HG03097 (cell line): ENCODE results near the gene CLCNKA.

Experiments used
- ATAC-seq: cut with Tn5 transposase; IDR thresholded peaks from one replicate; pipeline ENCODE4 v1.9.1; 2021; ENCODE audit not compliant: unreplicated experiment, low FRiP score

The CLCNKA gene

DNA sequence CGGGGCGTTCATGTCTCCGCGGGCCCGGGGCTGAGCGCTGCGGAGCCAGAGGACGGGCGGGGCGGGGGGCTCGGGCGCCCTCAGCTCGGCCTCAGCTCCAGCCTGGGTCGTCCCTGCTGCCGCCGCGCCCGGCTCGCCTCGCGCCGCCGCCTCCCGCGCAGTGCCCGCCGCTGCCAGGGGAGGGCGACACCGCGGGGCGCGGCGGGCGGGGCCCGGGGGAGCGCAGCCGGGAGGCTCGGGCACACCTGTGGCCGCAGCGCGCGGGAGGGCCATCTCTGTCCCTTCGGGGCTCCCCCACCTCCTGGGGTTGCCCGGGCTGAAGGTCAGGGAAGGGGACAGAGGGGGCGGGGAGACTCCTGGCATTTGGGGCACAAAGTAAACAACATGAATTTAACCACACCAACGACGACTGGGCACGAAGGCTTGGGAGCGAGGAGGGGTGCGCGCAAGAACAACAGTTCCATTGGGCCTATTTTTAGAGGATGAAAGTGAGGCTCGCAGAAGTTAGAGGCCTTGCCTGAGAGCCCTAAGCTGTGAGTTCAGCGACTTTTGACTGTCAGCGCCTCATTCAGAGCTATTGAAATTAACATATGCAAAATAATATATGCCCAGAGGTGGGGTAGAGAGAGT is 51.8 kb downstream of the CLCNKA start, which contains the start of gene FAM131C:
TSS of gene FAM131C (minus strand) at position 162 of the 630 bp plus-strand sequence. CDS start 209 bp downstream, outside the sequence.
- no peak for ATAC-seq

DNA sequence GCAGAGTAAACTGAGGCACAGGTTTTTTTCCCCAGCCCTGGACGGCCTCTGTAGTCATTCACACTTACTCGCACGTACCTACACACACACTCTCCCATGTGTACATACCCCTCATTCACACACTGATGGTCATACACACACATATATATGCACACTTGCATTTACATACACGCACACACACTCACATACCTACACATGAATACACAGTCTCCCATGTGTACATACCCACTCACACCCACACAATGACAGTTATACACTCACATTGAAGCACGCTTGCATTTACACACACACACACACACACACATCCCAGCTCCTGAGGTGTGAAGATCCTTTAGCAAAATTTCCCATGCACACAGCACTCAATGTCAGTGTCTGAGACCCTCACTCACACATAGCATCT is 52.4 kb downstream of the CLCNKA start:
- ATAC-seq = no peak

DNA sequence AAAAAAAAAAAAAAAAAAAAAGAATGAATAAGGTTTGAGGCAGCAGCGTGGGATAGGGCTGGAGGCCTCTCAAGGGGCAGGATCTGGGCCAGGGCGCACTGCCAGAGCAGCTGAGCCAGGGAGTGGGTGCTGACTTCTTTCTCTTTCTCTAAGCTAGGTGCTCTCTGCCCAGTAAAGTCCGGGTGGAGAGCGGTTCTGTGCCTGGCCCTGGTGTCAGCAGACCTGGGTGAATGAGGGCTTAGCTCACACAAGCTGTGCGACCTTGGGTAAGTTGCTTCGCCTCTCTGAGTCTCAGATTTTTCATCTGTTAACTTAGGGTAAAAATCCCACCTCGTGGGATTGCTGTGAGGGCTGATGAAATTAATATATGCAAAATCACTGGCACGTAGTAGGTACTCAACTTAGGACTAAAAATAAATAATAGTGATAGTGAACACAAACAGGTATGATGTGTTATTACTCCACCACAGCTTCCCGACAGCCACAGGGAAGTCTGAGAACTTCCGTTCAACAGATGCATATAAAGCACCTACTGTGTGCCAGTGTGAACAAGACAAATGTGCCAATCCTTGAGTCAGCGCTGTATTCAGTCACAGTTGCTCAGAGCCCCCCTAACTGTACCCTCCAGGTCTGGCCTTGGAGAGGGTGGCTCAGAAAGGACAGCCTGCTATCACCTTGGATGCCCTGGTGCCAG is 53.6 kb downstream of the CLCNKA start:
- ATAC-seq = no peak

DNA sequence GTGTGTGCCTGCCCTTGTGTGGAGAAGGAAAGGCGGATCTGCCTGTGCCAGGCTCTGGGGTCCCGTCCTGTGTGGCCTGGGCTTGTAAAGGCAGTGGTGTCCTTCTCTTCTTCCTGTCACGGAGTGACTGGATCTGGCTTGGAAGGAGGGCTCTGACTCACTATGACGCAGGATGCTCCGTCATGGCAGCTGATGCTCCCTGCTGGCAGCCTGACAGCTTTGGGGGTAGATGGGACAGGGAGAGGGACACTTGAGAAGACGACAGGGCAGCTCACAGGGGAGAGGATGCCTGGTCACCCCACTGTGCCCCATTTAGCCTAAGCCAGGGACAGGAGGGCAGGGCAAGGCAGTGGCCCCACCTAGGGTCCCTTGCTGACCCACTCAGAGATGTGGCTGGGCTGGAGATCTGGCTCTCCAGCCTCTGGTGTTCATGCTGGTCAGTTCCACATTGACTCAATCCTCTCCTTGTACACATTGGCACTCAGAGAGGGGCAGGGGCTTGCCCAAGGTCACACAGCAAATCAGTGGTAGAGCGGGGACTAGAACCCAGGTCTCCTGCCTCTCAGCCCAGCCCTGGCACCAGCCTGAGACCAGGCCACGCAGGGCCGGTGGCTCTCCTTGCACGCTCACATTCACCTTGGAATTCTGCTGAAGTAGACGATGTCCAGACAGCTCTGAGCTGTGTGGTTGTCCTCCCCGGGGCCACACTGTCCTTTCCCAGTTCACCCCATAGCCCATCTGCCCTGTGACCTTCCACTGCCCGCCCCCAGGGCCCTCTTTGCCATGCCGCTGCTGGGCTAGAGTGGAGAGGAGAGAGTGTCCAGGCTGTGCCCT is 54.4 kb downstream of the CLCNKA start:
- no peak for ATAC-seq

GRCh38 chr1:16076865-16077238 is 55.0 kb downstream of the CLCNKA start:
- ATAC-seq = no peak

GRCh38 chr1:16077406-16078245 is 55.8 kb downstream of the CLCNKA start:
- ATAC-seq = no peak

- no peak for ATAC-seq
These were observed 57.3 kb downstream of the CLCNKA start for GRCh38 chr1:16078925-16079656.

- no peak for ATAC-seq
These were observed 58.8 kb downstream of the CLCNKA start for GRCh38 chr1:16080422-16081150.

DNA sequence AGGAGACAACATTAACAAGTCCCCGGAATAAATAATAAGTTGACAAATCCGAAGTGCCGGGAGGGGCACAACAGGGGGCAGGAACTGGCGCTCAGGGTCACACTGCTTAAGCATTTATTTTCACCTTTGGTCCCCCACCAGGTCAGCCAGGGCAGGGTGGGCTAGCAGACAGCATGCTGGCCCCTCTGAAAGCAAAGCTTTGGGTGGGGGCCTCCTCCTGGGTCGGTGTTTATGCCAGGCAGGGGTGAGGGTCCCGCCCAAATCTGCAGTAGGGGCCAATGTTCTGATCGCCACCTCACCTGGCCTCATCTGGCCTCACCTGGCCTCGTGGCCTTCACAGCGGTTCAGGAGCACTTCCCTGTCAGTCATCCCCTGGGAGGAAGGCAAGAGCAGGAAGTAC is 59.8 kb downstream of the CLCNKA start:
- no peak for ATAC-seq

GRCh38 chr1:16082283-16083038 is 60.6 kb downstream of the CLCNKA start:
- ATAC-seq = no peak

DNA sequence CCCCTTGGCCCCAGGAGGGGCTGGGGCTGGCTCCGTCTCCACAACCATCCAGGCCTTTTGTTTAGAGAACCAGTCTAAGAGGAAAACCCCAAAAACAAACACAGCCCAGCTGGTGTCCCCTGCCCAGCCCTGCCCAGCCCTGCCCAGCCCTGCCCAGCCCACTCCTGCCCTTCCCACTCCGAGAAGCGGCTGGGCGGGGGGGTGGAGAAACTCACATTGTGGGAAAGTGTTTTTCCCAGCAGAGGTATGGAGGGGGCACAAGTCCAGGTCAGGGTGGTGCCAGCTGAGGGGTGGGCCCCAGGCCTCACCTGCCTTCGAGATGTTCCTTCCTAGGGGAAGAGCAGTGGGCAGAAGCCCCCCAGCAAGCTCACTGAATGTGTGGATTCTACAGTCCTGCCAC is 61.6 kb downstream of the CLCNKA start:
- no peak for ATAC-seq
